MM.1S (cell line): ENCODE measurements around the gene MELTF.
"Not testable (repeated sequence)": the region's sequence is repeated elsewhere in the genome, so short reads cannot be mapped to it uniquely, and the experiment has no call there.

Experiments used
- DNase-seq: peaks from one replicate; pipeline ENCODE4 v3.0.0-alpha.2; 2015
- H2AFZ ChIP-seq: fragments of 300-600 bp; sonication (generic); 2 replicates; pipeline ENCODE4 v1.6.0; 2016; ENCODE audit warnings: antibody characterized with exemption, low read length
- H3F3A ChIP-seq: fragments of 300-600 bp; sonication (generic); 2 replicates; pipeline ENCODE4 v1.6.1; 2016; ENCODE audit warnings: mild to moderate bottlenecking, antibody characterized with exemption, low read length, moderate library complexity, mixed read lengths; ENCODE audit not compliant: insufficient read depth
- H3K27ac ChIP-seq: fragments of 300-600 bp; sonication (generic); 2 replicates; pipeline ENCODE4 v1.5.1; 2016; ENCODE audit warnings: mild to moderate bottlenecking, low read length
- H3K27me3 ChIP-seq: fragments of 300-600 bp; sonication (generic); replicated peaks from 2 replicates; pipeline ENCODE4 v1.6.0; 2016; ENCODE audit warnings: low read length; ENCODE audit not compliant: insufficient read depth
- H3K36me3 ChIP-seq: fragments of 300-600 bp; sonication (generic); replicated peaks from 2 replicates; pipeline ENCODE4 v1.6.1; 2016; ENCODE audit warnings: mild to moderate bottlenecking, low read length, mixed read lengths; ENCODE audit not compliant: insufficient read depth
- H3K4me1 ChIP-seq: fragments of 300-600 bp; sonication (generic); 2 replicates; pipeline ENCODE4 v1.6.1; 2016; ENCODE audit warnings: low read length, mixed read lengths
- H3K4me2 ChIP-seq: fragments of 300-600 bp; sonication (generic); 2 replicates; pipeline ENCODE4 v1.6.0; 2016; ENCODE audit warnings: low read depth, low read length
- H3K4me3 ChIP-seq: fragments of 300-600 bp; sonication (generic); 2 replicates; pipeline ENCODE4 v1.5.1; 2016; ENCODE audit warnings: low read length, mixed read lengths
- H3K79me2 ChIP-seq: fragments of 300-600 bp; sonication (generic); 2 replicates; pipeline ENCODE4 v1.6.1; 2016; ENCODE audit warnings: mixed run types, low read length, mixed read lengths
- H3K9ac ChIP-seq: fragments of 300-600 bp; sonication (generic); 2 replicates; pipeline ENCODE4 v1.6.1; 2016; ENCODE audit warnings: low read length, mixed read lengths
- H3K9me2 ChIP-seq: fragments of 300-600 bp; sonication (generic); replicated peaks from 2 replicates; pipeline ENCODE4 v1.6.1; 2016; ENCODE audit warnings: mild to moderate bottlenecking, low read length, mixed read lengths; ENCODE audit not compliant: insufficient read depth
- H3K9me3 ChIP-seq: fragments of 300-600 bp; sonication (generic); replicated peaks from 2 replicates; pipeline ENCODE4 v1.6.1; 2016; ENCODE audit warnings: mild to moderate bottlenecking, low read length, mixed read lengths; ENCODE audit not compliant: insufficient read depth
- H4K20me1 ChIP-seq: fragments of 300-600 bp; sonication (generic); 2 replicates; pipeline ENCODE4 v1.6.1; 2016; ENCODE audit warnings: mild to moderate bottlenecking, low read length, moderate library complexity, mixed read lengths; ENCODE audit not compliant: insufficient read depth
- CTCF ChIP-seq: fragments of 300-600 bp; sonication (generic); IDR thresholded peaks from 2 replicates; pipeline ENCODE4 v1.5.1; 2016; ENCODE audit warnings: antibody characterized with exemption, low read length, mixed read lengths
- EZH2 ChIP-seq: fragments of 300-600 bp; sonication (generic); optimal IDR thresholded peaks from 2 replicates; pipeline ENCODE3; 2017; ENCODE audit warnings: low read depth, mild to moderate bottlenecking, antibody characterized with exemption, low read length, mixed read lengths
- EZH2phosphoT487 ChIP-seq: fragments of 300-600 bp; sonication (generic); IDR thresholded peaks from 2 replicates; pipeline ENCODE4 v1.6.1; 2018; ENCODE audit warnings: antibody characterized with exemption, low read length

Gene MELTF

GRCh38 chr3:197064771-197065170 is 35.2 kb upstream of the MELTF start:
- H4K20me1 ChIP-seq, result no peaks in the 10 kb centered on the region
- no peaks in the 10 kb centered on the region for H3K9me2 ChIP-seq
- H2AFZ ChIP-seq, result no peak overlapping the region
- no peaks in the 10 kb centered on the region for H3K36me3 ChIP-seq
- TF ChIP-seq CTCF, result no peak
- no peak for TF ChIP-seq EZH2phosphoT487
- TF ChIP-seq EZH2, result no peak
- no peak overlapping the region for H3K4me2 ChIP-seq
- no peaks in the 10 kb centered on the region for H3K9me3 ChIP-seq
- H3K4me3 ChIP-seq, result no peak overlapping the region
- H3K4me1 ChIP-seq, result no peaks in the 10 kb centered on the region
- H3K79me2 ChIP-seq, result no peaks in the 10 kb centered on the region
- no peaks in the 10 kb centered on the region for H3K27me3 ChIP-seq
- DNase-seq, result no peak
- H3K9ac ChIP-seq, result no peak overlapping the region
- no peaks in the 10 kb centered on the region for H3F3A ChIP-seq
- no peak overlapping the region for H3K27ac ChIP-seq

- no peaks in the 10 kb centered on the region for H3K27me3 ChIP-seq
- H4K20me1 ChIP-seq, result no peaks in the 10 kb centered on the region
- no peak overlapping the region for H3K4me2 ChIP-seq
- no peaks in the 10 kb centered on the region for H3K79me2 ChIP-seq
- TF ChIP-seq EZH2phosphoT487 (no peak), CTCF (no peak), EZH2 (no peak)
- no peak overlapping the region for H3K4me3 ChIP-seq
- H3F3A ChIP-seq, result no peaks in the 10 kb centered on the region
- no peaks in the 10 kb centered on the region for H3K36me3 ChIP-seq
- H2AFZ ChIP-seq, result no peak overlapping the region
- DNase-seq, result no peak
- no peaks in the 10 kb centered on the region for H3K4me1 ChIP-seq
- H3K9me2 ChIP-seq, result no peaks in the 10 kb centered on the region
- no peak overlapping the region for H3K9ac ChIP-seq
- no peaks in the 10 kb centered on the region for H3K9me3 ChIP-seq
- H3K27ac ChIP-seq, result no peak overlapping the region
These were observed 32.8 kb upstream of the MELTF start for GRCh38 chr3:197062446-197062845.

GRCh38 chr3:197051637-197052036 is 22.0 kb upstream of the MELTF start:
- not testable (repeated sequence) for H3K4me2 ChIP-seq, H3K27ac ChIP-seq, H3K9me3 ChIP-seq, H3K9me2 ChIP-seq, H3K9ac ChIP-seq, H3F3A ChIP-seq, H3K36me3 ChIP-seq, H3K4me1 ChIP-seq, DNase-seq, H3K4me3 ChIP-seq, H2AFZ ChIP-seq, H3K27me3 ChIP-seq, H3K79me2 ChIP-seq, H4K20me1 ChIP-seq

GRCh38 chr3:197050511-197050910 is 20.9 kb upstream of the MELTF start:
- no peak overlapping the region for H3K27ac ChIP-seq
- H3K27me3 ChIP-seq, result no peaks in the 10 kb centered on the region
- H3K4me1 ChIP-seq, result 0 out of 2 replicates have a peak, but pooled peaks cover 7% of the 10 kb centered on the region
- H2AFZ ChIP-seq, result no peak overlapping the region
- no peaks in the 10 kb centered on the region for H3K79me2 ChIP-seq
- H3K4me2 ChIP-seq, result no peak overlapping the region
- DNase-seq, result no peak
- H3F3A ChIP-seq, result no peaks in the 10 kb centered on the region
- TF ChIP-seq EZH2, result no peak
- TF ChIP-seq EZH2phosphoT487, result no peak
- TF ChIP-seq CTCF, result no peak
- no peaks in the 10 kb centered on the region for H3K9me3 ChIP-seq
- H3K4me3 ChIP-seq, result no peak overlapping the region
- no peaks in the 10 kb centered on the region for H3K9me2 ChIP-seq
- H3K9ac ChIP-seq, result no peak overlapping the region
- no peaks in the 10 kb centered on the region; the same call in 1 of the 2 replicates for H3K36me3 ChIP-seq
- H4K20me1 ChIP-seq, result no peaks in the 10 kb centered on the region
